ENCODE measurements around the gene FSTL5. TPM values are rescaled to one million over a fixed set of nuclear protein-coding genes. Genes with fewer than 3 reads are reported as not detected.

The FSTL5 gene
- total and polyA plus RNA-seq, 4 donors: 0.01 to 0.08 TPM; not detected in 2

DNA sequence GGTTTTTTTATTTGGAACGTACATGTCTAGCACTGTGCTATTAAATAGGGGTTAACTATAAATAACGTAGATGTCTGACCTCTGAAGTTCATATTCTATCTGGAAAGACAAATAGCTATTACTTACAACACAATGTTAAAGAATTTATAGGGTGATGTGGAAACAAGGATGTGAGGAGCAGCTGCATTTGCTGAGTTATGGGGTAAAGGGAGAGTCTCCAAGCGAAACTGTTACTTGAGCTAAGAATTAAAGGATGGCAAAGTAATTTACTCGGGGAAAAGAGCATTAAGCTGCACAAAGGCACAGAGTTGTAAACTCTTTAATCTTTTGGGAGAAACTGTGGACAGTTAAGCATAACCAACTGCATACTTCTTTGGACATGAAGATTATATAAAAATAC is 117.7 kb downstream of the FSTL5 start:
- 43% methylated on average over 4 of the region's 4 CpGs for WGBS

DNA sequence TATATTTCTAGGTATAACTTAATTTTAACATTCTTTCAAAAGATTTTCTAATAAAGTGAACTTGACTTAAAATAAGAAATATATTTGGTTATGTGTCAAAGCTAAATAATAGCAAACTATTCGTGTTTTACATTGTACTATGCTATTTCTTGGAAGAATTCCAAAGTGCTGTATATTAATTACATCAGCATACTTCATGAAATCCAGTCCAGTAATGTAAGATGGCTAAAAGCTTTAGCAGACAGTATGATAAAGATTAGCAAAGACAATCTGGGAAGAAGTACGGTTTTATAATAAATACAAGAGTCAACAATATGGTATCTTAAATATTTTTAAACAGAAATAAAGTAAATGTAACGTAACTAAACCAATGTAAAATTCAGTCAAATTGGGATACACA is 125.7 kb downstream of the FSTL5 start:
- H3K27me3 ChIP-seq (ENCODE audit: control insufficient read depth in 4 of 4, insufficient read depth in 4 of 4, low read length in 3 of 4): no peaks in the 10 kb centered on the region
- H3K4me3 ChIP-seq (ENCODE audit: low read depth in 1 of 3, low read length in 3 of 3): no peak overlapping the region
- TF ChIP-seq HNF4G (IDR thresholded peaks at IDR 0.05) (no peak), FOXA1 (IDR thresholded peaks at IDR 0.05) (no peak), YY1 (IDR thresholded peaks at IDR 0.05) (no peak), RAD21 (IDR thresholded peaks at IDR 0.05) (no peak), RXRA (IDR thresholded peaks at IDR 0.05) (no peak), SP1 (IDR thresholded peaks at IDR 0.05) (no peak), HNF4A (conservative IDR thresholded peaks at IDR 0.05) (no peak), JUND (IDR thresholded peaks at IDR 0.05) (no peak), EGR1 (IDR thresholded peaks at IDR 0.05; ENCODE audit: low read depth in 2 of 2) (no peak), NR2F2 (IDR thresholded peaks at IDR 0.05) (no peak), FOXA2 (IDR thresholded peaks at IDR 0.05) (no peak)
- TF ChIP-seq, protein P1, sequence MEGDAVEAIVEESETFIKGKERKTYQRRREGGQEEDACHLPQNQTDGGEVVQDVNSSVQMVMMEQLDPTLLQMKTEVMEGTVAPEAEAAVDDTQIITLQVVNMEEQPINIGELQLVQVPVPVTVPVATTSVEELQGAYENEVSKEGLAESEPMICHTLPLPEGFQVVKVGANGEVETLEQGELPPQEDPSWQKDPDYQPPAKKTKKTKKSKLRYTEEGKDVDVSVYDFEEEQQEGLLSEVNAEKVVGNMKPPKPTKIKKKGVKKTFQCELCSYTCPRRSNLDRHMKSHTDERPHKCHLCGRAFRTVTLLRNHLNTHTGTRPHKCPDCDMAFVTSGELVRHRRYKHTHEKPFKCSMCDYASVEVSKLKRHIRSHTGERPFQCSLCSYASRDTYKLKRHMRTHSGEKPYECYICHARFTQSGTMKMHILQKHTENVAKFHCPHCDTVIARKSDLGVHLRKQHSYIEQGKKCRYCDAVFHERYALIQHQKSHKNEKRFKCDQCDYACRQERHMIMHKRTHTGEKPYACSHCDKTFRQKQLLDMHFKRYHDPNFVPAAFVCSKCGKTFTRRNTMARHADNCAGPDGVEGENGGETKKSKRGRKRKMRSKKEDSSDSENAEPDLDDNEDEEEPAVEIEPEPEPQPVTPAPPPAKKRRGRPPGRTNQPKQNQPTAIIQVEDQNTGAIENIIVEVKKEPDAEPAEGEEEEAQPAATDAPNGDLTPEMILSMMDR (IDR thresholded peaks at IDR 0.05; ENCODE audit: low read depth, low read length, missing input control): no peak
- TF ChIP-seq, protein P2, sequence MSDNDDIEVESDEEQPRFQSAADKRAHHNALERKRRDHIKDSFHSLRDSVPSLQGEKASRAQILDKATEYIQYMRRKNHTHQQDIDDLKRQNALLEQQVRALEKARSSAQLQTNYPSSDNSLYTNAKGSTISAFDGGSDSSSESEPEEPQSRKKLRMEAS (IDR thresholded peaks at IDR 0.05): no peak
- TF ChIP-seq, protein P3, sequence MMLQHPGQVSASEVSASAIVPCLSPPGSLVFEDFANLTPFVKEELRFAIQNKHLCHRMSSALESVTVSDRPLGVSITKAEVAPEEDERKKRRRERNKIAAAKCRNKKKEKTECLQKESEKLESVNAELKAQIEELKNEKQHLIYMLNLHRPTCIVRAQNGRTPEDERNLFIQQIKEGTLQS (IDR thresholded peaks at IDR 0.05): no peak
- H3K4me1 ChIP-seq (ENCODE audit: control insufficient read depth in 4 of 4, insufficient read depth in 4 of 4, low read length in 3 of 4): no peaks in the 10 kb centered on the region
- H3K27ac ChIP-seq (ENCODE audit: low read depth in 1 of 2, low read length in 2 of 2): no peak overlapping the region
- no peaks in the 10 kb centered on the region for H3K36me3 ChIP-seq (ENCODE audit: control insufficient read depth in 4 of 4, insufficient read depth in 3 of 4, low read depth in 1 of 4, low read length in 3 of 4)
- no peaks in the 10 kb centered on the region for H3K9me3 ChIP-seq (ENCODE audit: control insufficient read depth in 4 of 4, low read length in 3 of 4)
- no peak overlapping the region for H3K9ac ChIP-seq (ENCODE audit: low read depth in 1 of 2, low read length in 2 of 2)
- 51% methylated on average over 3 of the region's 3 CpGs for WGBS
- DNase-seq (ENCODE audit: low spot score): no peak

More for the DNA sequence above, 117.7 kb downstream of the FSTL5 start:
- Histone ChIP-seq H3K4me3 (ENCODE audit: low read depth in 1 of 3, low read length in 3 of 3) (no peak overlapping the region), H3K9me3 (ENCODE audit: control insufficient read depth in 4 of 4, low read length in 3 of 4) (no peaks in the 10 kb centered on the region), H3K4me1 (ENCODE audit: control insufficient read depth in 4 of 4, insufficient read depth in 4 of 4, low read length in 3 of 4) (no peaks in the 10 kb centered on the region), H3K9ac (ENCODE audit: low read depth in 1 of 2, low read length in 2 of 2) (no peak overlapping the region), H3K27ac (ENCODE audit: low read depth in 1 of 2, low read length in 2 of 2) (no peak overlapping the region), H3K36me3 (ENCODE audit: control insufficient read depth in 4 of 4, insufficient read depth in 3 of 4, low read depth in 1 of 4, low read length in 3 of 4) (no peaks in the 10 kb centered on the region), H3K27me3 (ENCODE audit: control insufficient read depth in 4 of 4, insufficient read depth in 4 of 4, low read length in 3 of 4) (no peaks in the 10 kb centered on the region)
- TF ChIP-seq, protein P3 (IDR thresholded peaks at IDR 0.05): no peak
- TF ChIP-seq SP1 (IDR thresholded peaks at IDR 0.05) (no peak), FOXA2 (IDR thresholded peaks at IDR 0.05) (no peak), NR2F2 (IDR thresholded peaks at IDR 0.05) (no peak), EGR1 (IDR thresholded peaks at IDR 0.05; ENCODE audit: low read depth in 2 of 2) (no peak), JUND (IDR thresholded peaks at IDR 0.05) (no peak), GABPA (IDR thresholded peaks at IDR 0.05 in 1 of 2, conservative IDR thresholded peaks at IDR 0.05 in 1 of 2) (no peak), FOXA1 (IDR thresholded peaks at IDR 0.05) (no peak), TAF1 (conservative IDR thresholded peaks at IDR 0.05) (no peak), HNF4A (conservative IDR thresholded peaks at IDR 0.05) (no peak), HNF4G (IDR thresholded peaks at IDR 0.05) (no peak)
- TF ChIP-seq, protein P4, sequence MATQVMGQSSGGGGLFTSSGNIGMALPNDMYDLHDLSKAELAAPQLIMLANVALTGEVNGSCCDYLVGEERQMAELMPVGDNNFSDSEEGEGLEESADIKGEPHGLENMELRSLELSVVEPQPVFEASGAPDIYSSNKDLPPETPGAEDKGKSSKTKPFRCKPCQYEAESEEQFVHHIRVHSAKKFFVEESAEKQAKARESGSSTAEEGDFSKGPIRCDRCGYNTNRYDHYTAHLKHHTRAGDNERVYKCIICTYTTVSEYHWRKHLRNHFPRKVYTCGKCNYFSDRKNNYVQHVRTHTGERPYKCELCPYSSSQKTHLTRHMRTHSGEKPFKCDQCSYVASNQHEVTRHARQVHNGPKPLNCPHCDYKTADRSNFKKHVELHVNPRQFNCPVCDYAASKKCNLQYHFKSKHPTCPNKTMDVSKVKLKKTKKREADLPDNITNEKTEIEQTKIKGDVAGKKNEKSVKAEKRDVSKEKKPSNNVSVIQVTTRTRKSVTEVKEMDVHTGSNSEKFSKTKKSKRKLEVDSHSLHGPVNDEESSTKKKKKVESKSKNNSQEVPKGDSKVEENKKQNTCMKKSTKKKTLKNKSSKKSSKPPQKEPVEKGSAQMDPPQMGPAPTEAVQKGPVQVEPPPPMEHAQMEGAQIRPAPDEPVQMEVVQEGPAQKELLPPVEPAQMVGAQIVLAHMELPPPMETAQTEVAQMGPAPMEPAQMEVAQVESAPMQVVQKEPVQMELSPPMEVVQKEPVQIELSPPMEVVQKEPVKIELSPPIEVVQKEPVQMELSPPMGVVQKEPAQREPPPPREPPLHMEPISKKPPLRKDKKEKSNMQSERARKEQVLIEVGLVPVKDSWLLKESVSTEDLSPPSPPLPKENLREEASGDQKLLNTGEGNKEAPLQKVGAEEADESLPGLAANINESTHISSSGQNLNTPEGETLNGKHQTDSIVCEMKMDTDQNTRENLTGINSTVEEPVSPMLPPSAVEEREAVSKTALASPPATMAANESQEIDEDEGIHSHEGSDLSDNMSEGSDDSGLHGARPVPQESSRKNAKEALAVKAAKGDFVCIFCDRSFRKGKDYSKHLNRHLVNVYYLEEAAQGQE (IDR thresholded peaks at IDR 0.05): no peak
- TF ChIP-seq, protein P2 (IDR thresholded peaks at IDR 0.05): no peak
- TF ChIP-seq, protein P5, sequence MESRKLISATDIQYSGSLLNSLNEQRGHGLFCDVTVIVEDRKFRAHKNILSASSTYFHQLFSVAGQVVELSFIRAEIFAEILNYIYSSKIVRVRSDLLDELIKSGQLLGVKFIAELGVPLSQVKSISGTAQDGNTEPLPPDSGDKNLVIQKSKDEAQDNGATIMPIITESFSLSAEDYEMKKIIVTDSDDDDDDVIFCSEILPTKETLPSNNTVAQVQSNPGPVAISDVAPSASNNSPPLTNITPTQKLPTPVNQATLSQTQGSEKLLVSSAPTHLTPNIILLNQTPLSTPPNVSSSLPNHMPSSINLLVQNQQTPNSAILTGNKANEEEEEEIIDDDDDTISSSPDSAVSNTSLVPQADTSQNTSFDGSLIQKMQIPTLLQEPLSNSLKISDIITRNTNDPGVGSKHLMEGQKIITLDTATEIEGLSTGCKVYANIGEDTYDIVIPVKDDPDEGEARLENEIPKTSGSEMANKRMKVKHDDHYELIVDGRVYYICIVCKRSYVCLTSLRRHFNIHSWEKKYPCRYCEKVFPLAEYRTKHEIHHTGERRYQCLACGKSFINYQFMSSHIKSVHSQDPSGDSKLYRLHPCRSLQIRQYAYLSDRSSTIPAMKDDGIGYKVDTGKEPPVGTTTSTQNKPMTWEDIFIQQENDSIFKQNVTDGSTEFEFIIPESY (IDR thresholded peaks at IDR 0.05): no peak
- DNase-seq (ENCODE audit: low spot score): no peak
